Right hindlimb (tissue), 1 donor: ENCODE data around the gene SRP19.
A peak's percentile ranks its signal among the peaks of the same experiment; 100 is the strongest.
"Not testable (repeated sequence)": the region's sequence is repeated elsewhere in the genome, so short reads cannot be mapped to it uniquely, and the experiment has no call there.

Experiments
- DNase-seq: peaks from one replicate; pipeline ENCODE4 v3.0.0-alpha.2; 2018

Gene SRP19

GRCh38 chr5:112876362-112876761, 15.3 kb downstream of the SRP19 start:
- no peak for DNase-seq

GRCh38 chr5:112878101-112878500, 17.0 kb downstream of the SRP19 start:
- DNase-seq, result no peak

DNA sequence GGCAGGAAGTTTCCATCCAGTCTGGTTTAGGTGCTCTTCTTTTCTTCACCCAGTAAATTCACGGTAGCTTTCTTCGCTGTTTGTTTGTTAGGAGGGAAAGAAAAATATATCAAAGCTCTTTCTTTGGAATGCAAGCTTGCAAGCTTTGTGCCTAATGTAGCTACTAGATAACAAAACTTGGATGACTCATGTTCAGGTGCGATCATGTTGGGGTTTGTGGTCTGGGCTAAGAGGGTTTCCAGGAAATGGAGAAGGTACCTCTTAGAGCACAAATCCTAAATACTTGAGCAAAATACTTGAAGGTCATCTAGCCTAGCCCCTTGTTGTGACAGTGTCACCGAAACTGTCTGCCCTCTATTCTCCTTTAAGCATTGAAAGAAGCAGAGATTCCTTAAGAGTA, 17.7 kb downstream of the SRP19 start:
- DNase-seq, result no peak

DNA sequence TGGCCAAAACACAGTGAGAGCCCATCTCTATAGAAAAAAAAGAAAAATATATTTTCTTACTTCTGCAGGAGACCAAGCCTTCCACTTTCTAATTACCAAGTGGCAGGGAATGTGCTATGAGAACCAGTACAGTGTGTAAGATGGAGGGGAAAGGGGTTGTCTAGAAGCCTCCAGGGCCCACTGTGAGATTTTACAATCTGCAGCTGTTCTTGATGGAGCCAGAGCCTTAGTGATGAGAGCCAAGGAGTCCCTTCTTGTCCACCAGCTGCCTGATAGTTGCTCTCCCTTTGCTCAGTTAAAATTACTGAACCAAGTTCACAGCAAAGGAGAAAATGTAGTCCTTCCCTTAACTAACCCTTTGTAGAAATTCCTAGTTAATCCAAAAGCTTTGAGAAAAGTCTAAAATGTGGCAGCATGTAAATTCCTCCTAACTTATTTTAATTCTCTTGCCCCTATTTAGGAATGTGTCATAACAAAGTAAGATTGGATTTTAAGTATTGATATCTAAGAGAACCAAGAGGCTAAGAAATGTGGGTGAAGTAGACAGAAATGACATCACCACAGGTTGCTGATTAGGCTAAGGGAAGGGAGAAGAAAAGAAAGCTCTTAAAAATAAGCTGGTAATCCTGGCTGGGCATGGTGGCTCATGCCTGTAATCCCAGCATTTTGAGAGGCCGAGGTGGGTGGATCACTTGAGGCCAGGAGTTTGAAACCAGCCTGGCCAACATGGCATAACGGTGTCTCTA, 19.3 kb downstream of the SRP19 start:
- DNase-seq, result peak; percentile 48

GRCh38 chr5:112883192-112883591, 22.1 kb downstream of the SRP19 start:
- DNase-seq, result no peak

- DNase-seq, result no peak
Measured at GRCh38 chr5:112885001-112885400, 23.9 kb downstream of the SRP19 start.

DNA sequence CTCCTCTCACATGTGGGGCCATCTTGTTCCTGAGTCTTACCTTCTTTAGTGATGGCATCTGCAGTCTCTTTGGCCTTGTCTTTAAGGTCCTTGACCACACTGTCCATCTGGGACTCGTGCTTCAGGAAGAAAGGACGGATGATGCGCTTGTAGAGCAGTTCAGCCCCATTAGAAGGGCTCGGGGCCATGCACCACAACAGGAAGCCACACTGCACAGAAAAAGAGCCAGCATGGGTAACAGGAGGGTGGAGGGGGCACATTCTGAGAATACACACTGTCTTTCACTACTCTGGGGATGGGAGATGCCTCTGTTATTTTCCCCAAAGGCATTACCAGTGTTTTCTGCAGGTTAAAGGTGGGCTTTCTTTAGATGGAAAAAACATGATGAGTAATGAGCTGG, 25.9 kb downstream of the SRP19 start:
- DNase-seq, result no peak

DNA sequence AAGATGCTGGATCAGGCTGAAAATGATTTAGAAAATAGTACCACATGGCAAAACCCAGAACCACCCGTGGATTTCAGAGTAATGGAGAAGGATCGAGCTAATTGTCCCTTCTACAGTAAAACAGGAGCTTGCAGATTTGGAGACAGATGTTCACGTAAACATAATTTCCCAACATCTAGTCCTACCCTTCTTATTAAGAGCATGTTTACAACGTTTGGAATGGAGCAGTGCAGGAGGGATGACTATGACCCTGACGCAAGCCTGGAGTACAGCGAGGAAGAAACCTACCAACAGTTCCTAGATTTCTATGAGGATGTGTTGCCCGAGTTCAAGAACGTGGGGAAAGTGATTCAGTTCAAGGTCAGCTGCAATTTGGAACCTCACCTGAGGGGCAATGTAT, 31.0 kb downstream of the SRP19 start:
- not testable (repeated sequence) for DNase-seq

DNA sequence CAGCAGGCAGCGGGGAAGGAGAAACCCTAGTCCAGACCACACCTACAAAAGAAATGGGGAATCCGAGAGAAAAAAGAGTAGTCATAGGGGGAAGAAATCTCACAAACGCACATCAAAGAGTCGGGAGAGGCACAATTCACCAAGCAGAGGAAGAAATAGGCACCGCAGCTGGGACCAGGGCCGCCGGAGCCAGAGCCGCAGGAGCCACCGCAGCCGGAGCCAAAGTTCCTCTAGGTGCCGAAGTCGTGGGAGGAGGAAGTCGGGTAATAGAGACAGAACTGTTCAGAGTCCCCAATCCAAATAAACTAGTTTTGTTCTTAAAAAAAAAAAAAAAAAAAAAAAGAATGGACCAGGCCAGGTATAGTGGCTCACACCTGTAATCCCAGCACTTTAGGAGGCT, 31.7 kb downstream of the SRP19 start:
- DNase-seq, result no peak

DNA sequence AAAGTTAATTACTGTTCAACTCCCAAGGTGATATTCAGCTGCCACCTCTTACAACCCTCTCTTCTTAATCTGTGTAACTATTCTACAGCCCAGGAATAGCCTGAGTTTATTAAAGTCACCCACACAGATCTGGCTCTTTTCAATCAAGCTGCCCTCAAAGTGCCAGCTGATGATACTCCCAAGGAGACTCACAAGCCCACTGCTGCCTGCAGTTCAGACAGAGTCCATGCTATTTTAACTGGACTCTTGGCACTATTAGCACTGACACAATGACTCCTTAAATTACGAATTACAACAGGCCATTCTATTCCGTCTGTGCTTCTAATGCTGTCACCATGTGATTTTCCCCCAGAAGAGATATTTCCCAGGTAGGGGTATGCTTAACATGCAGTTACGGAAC, 34.6 kb downstream of the SRP19 start:
- no peak for DNase-seq

DNA sequence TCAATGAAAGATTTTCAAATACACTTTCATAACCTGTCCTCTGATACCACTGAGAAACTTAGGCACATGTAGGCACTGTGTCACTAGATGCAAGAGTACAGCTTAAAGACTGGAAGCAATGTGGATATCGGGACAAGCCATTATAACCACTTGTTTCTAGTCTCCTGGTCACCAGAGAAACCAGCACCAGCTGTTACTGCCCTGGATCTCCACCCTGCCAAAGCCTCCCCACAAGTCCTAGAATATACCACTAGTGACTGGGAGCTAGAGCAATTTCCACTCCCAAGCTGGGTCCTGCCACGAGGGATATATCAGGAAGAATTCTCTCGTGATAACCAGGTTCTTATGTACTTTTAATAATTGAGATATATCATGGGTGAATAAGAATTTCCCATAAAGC, 41.5 kb downstream of the SRP19 start:
- DNase-seq, result no peak

DNA sequence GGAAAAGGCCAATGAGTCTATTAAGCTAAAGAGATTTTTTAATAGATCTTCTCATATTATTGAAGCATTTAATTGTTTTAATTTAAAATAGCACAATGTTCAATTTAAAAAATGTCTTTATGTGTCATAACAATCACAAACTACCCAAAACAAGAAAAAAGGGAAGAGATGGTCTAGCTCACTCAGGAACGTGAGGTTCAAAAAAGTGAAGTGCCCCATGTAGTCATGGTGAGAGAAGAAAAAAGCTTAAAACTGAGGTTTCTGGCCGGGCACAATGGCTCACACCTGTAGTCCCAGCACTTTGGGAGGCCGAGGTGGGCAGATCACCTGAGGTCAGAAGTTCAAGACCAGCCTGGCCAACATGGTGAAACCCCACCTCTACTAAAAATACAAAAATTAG, 43.9 kb downstream of the SRP19 start:
- DNase-seq, result not testable (repeated sequence)

- no peak for DNase-seq
Measured at GRCh38 chr5:112906637-112907036, 45.5 kb downstream of the SRP19 start.

GRCh38 chr5:112907166-112907631, 46.1 kb downstream of the SRP19 start:
- peak; percentile 35 for DNase-seq

DNA sequence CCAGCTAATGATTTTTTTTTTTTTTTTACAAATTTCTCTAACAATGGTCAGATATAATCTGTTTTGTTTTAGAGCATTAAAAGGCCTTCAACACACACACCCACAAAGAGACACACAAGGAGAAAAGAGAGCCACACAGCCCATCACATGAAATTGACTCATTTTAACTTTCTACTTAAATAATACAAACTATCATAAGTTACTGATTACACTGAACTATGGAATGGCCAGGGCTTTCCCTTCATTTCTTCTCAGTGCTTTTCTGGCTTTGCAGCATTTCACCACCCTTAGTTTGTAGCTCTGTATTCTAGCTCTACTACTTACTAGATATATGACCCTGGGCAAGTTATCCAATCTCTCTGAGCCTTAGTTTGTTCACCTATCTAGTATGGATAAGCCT, 47.8 kb downstream of the SRP19 start:
- no peak for DNase-seq

DNA sequence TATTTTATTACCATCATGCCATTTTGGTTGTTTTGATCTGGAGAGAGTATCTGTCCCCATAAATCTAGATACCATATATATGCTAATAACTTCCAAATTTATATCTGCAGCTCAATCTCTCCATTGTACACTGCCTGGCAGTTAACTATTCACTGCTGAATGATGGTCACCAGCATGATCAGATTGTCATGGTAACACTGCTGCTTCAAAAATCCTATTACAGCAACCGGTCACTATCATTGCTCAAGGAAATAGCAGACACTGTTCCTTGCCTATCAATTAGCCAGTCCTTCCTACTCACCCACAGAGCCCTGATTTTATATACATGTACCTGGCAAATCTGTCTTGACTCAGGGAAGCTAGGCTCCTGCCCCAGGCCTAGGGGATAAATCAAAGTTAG, 49.4 kb downstream of the SRP19 start:
- DNase-seq, result no peak

- DNase-seq, result no peak
Measured at GRCh38 chr5:112914584-112914983, 53.5 kb downstream of the SRP19 start.

- no peak for DNase-seq
Measured at GRCh38 chr5:112915831-112916230, 54.7 kb downstream of the SRP19 start.

- DNase-seq, result no peak
Measured at GRCh38 chr5:112917453-112917995, 56.4 kb downstream of the SRP19 start.

GRCh38 chr5:112918136-112918535, 57.0 kb downstream of the SRP19 start:
- no peak for DNase-seq

DNA sequence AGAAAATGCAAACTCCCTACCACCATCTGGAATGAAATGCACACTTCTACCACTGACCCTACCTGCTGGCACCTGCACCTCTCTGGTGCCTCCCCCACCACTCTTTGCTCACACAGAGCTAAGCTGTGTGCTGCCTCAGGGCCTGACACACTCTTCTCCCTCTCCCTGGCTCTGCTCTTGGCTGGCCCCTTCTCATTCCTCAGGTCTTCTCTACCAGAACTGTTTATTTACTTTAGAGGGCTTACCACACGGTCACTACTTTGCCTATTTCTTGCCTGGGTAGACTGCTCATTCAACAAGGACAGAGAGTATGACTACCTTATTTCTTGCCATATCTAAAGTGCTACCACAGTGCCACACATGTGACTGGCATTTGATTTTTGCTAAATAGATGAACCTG, 57.6 kb downstream of the SRP19 start:
- DNase-seq, result no peak
